HepG2 (cell line): ENCODE measurements around the gene TRIM28. TPM values are rescaled to one million over a fixed set of nuclear protein-coding genes. Genes with fewer than 3 reads are reported as not detected.
A peak's percentile ranks its signal among the peaks of the same experiment; 100 is the strongest.

Source experiments
- AKAP8 ChIP-seq: sonication (generic); formaldehyde crosslinking; IDR thresholded peaks from 2 replicates; pipeline ENCODE4 v1.5.1; 2020; ENCODE audit warnings: mild to moderate bottlenecking, missing genetic modification reagents
- CAMTA2 ChIP-seq: sonication (generic); formaldehyde crosslinking; IDR thresholded peaks from 2 replicates; pipeline ENCODE4 v1.4.0; 2020; ENCODE audit warnings: mild to moderate bottlenecking, missing genetic modification reagents, borderline replicate concordance
- CBX1 ChIP-seq: IDR thresholded peaks from one replicate; pipeline ENCODE4 v1.6.1; 2016; ENCODE audit warnings: antibody characterized with exemption, low read depth
- HNRNPLL ChIP-seq: fragments of 200-400 bp; formaldehyde crosslinking; IDR thresholded peaks from 2 replicates; pipeline ENCODE4 v1.6.1; 2017; ENCODE audit warnings: mild to moderate bottlenecking, low read depth, low read length; ENCODE audit not compliant: poor library complexity, severe bottlenecking
- HNRNPUL1 ChIP-seq: fragments of 200-400 bp; formaldehyde crosslinking; IDR thresholded peaks from 2 replicates; pipeline ENCODE4 v1.6.1; 2017; ENCODE audit warnings: low read depth, mild to moderate bottlenecking, low read length, moderate library complexity
- HOXA5 ChIP-seq: sonication (generic); formaldehyde crosslinking; IDR thresholded peaks from 2 replicates; pipeline ENCODE4 v1.4.0; 2020; ENCODE audit warnings: missing genetic modification reagents
- KDM5A ChIP-seq: fragments of 200-600 bp; sonication (generic); IDR thresholded peaks from 2 replicates; pipeline ENCODE4 v1.7.0; 2018; ENCODE audit warnings: antibody characterized with exemption, mild to moderate bottlenecking, low read length, borderline replicate concordance
- LCORL ChIP-seq, 2 experiments: fragments of 450-650 bp in 1 of 2; sonication (generic) in 1 of 2; formaldehyde crosslinking in 1 of 2; IDR thresholded peaks; 2 replicates each; pipeline versions ENCODE4 v1.5.0 to v1.6.1; 2017 to 2020; ENCODE audit warnings: antibody characterized with exemption in 1 of 2, missing genetic modification reagents in 1 of 2
- MYC ChIP-seq: sonication (generic); formaldehyde crosslinking; IDR thresholded peaks from 2 replicates; pipeline ENCODE4 v1.9.0; 2021; ENCODE audit warnings: missing genetic modification reagents, borderline replicate concordance
- NFYC ChIP-seq: IDR thresholded peaks from 2 replicates; pipeline ENCODE4 v1.6.1; 2016; ENCODE audit warnings: missing genetic modification reagents, missing compliant biosample characterization
- PAWR ChIP-seq: sonication (generic); formaldehyde crosslinking; IDR thresholded peaks from 2 replicates; pipeline ENCODE4 v1.4.0; 2020; ENCODE audit warnings: missing genetic modification reagents, mild to moderate bottlenecking, borderline replicate concordance
- POGZ ChIP-seq: sonication (generic); formaldehyde crosslinking; IDR thresholded peaks from 2 replicates; pipeline ENCODE4 v1.4.0; 2020; ENCODE audit warnings: mild to moderate bottlenecking, missing genetic modification reagents
- RXRA ChIP-seq: sonication (generic); formaldehyde crosslinking; IDR thresholded peaks from 2 replicates; pipeline ENCODE4 v1.5.1; 2020; ENCODE audit warnings: missing genetic modification reagents
- SP1 ChIP-seq, 2 experiments: fragments of 450-650 bp in 1 of 2; sonication (generic) in 1 of 2; formaldehyde crosslinking in 1 of 2; IDR thresholded peaks; 2 replicates each; pipeline versions ENCODE4 v1.4.0 to v1.6.1; 2016 to 2020; ENCODE audit warnings: missing genetic modification reagents in 1 of 2
- TEAD3 ChIP-seq: optimal IDR thresholded peaks from 2 replicates; pipeline ENCODE3; 2016; ENCODE audit warnings: borderline replicate concordance
- WIZ ChIP-seq: sonication (generic); formaldehyde crosslinking; IDR thresholded peaks from 2 replicates; pipeline ENCODE4 v1.5.1; 2020; ENCODE audit warnings: mild to moderate bottlenecking, missing genetic modification reagents
- ZFX ChIP-seq: sonication (generic); formaldehyde crosslinking; IDR thresholded peaks from 2 replicates; pipeline ENCODE4 v1.4.0; 2020; ENCODE audit warnings: mild to moderate bottlenecking, low read depth, missing genetic modification reagents, moderate library complexity
- ZNF235 ChIP-seq: sonication (generic); formaldehyde crosslinking; IDR thresholded peaks from 2 replicates; pipeline ENCODE4 v1.8.1; 2023; ENCODE audit warnings: mild to moderate bottlenecking, missing genetic modification reagents, borderline replicate concordance
- ZNF607 ChIP-seq: sonication (generic); formaldehyde crosslinking; IDR thresholded peaks from 2 replicates; pipeline ENCODE4 v1.5.1; 2020; ENCODE audit warnings: missing genetic modification reagents, mild to moderate bottlenecking, borderline replicate concordance
- ZNF878 ChIP-seq: sonication (generic); formaldehyde crosslinking; IDR thresholded peaks from 2 replicates; pipeline ENCODE4 v1.8.1; 2023; ENCODE audit warnings: mild to moderate bottlenecking, missing genetic modification reagents, moderate library complexity
- ZSCAN25 ChIP-seq: sonication (generic); formaldehyde crosslinking; IDR thresholded peaks from 2 replicates; pipeline ENCODE4 v1.8.0; 2022; ENCODE audit warnings: mild to moderate bottlenecking, missing genetic modification reagents
- polyA plus RNA-seq, 8 experiments: library from polyadenylated mRNA; depleted of rRNA in 3 of 8; stranded (reverse) in 7 of 8; unstranded in 1 of 8; fragments of >200 nt; fragmentation: Illumina TruSeq in 4 of 8; extraction: Trizol in 4 of 8; gene quantifications; 2 replicates each; pipeline versions ENCODE4 v1.2.1 to v1.2.3, GENCODE V29; 2011 to 2016; ENCODE audit warnings: low read depth in 4 of 8, missing spikeins in 1 of 8, mixed read lengths in 1 of 8; ENCODE audit not compliant: insufficient read depth in 1 of 8
- total RNA-seq, 5 experiments: library from RNA; depleted of rRNA; stranded (reverse); fragments of >200 nt; fragmentation: Illumina TruSeq; extraction: Trizol; gene quantifications; 2 replicates each; pipeline ENCODE4 v1.2.3, GENCODE V29; 2016; ENCODE audit warnings: low read depth in 1 of 5
- TF ChIP-seq, protein P1 (sequence below): sonication (generic); formaldehyde crosslinking; IDR thresholded peaks from 2 replicates; pipeline ENCODE4 v1.5.1; 2020; ENCODE audit warnings: missing genetic modification reagents, mild to moderate bottlenecking, borderline replicate concordance
- TF ChIP-seq, protein P2 (sequence below): sonication (generic); formaldehyde crosslinking; conservative IDR thresholded peaks from 2 replicates; pipeline ENCODE4 v1.5.0; 2020; ENCODE audit warnings: missing genetic modification reagents
- TF ChIP-seq, protein P3 (sequence below): sonication (generic); formaldehyde crosslinking; IDR thresholded peaks from 2 replicates; pipeline ENCODE4 v1.5.0; 2020; ENCODE audit warnings: missing genetic modification reagents
- TF ChIP-seq, protein P4 (sequence below): sonication (generic); formaldehyde crosslinking; IDR thresholded peaks from 2 replicates; pipeline ENCODE4 v1.8.0; 2022; ENCODE audit warnings: mild to moderate bottlenecking, missing genetic modification reagents, moderate library complexity

Gene TRIM28
- total and polyA plus RNA-seq, 2 of the 13 experiments (the other 11 are each of a cell fraction or from before 2014, with no cell fraction given) = 361 to 439 TPM

DNA sequence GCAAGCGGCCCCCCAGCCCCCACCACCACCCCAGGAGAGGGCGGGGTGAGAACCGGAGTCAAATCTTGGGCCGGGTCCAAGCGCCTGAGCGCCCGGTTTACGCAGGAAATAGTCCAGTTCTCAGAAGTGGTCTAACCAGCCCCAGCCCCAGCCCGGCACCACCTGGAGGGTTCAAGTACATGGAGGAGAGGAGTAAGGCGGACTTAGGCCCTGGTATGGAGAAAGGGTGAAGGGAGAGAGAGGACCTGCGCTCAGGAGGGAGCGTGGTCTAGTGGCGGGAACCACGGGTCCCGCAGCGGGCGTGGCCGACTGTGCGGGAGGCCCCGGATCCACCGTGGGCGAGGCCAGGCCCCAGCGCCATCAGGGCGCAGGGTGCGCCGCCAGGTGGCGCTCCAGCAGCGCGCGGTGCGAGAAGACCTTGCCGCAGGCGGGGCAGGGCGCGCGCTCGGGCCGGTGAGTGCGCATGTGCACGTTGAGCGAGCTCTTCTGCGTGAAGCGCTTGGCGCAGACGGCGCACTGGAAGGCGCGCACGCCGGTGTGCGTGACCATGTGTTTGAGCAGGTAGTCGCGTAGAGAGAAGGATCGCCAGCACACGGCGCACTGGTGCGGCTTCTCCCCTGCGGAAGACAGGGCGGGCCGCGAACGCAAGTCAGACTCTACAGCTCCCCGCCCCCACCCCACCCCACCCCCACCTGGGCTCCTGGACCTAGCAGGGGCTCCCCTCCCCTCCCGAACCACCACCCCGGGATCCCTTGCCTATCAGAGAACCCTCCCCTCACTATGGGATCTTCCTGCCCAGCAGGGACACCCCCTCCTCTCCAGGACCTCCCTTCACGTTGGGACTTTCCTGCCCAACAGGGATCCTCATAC lies 29.9 kb upstream of the TRIM28 start (continued):
- TF ChIP-seq RXRA (CRISPR knock-in tag) (0 out of 2 replicates have a peak, but pooled peaks have one; percentile 32), CBX1 (peak; percentile 90), SP1 (IDR thresholded peaks at IDR 0.05) (no peak), SP1 (CRISPR knock-in tag; IDR thresholded peaks at IDR 0.05) (peak; percentile 76), KDM5A (no peak), LCORL (IDR thresholded peaks at IDR 0.05) (no peak), LCORL (CRISPR knock-in tag; IDR thresholded peaks at IDR 0.05) (no peak; the same call in 1 of the 2 replicates), ZNF878 (CRISPR knock-in tag) (peak; percentile 28; the same call in 1 of the 2 replicates), ZNF235 (peak; percentile 84; the same call in 1 of the 2 replicates), NFYC (no peak; the same call in none of the 2 replicates), POGZ (peak; percentile 60; the same call in 1 of the 2 replicates), ZNF607 (CRISPR knock-in tag) (peak; percentile 91), HOXA5 (CRISPR knock-in tag) (peak; percentile 54), CAMTA2 (CRISPR knock-in tag) (0 out of 2 replicates have a peak, but pooled peaks have one; percentile 27), HNRNPLL (peak; percentile 99), ZFX (peak; percentile 91), TEAD3 (peak; percentile 72), WIZ (no peak), MYC (CRISPR knock-in tag) (peak; percentile 98), ZSCAN25 (0 out of 2 replicates have a peak, but pooled peaks have one; percentile 47), PAWR (0 out of 2 replicates have a peak, but pooled peaks have one; percentile 45), AKAP8 (CRISPR knock-in tag) (peak; percentile 99), HNRNPUL1 (no peak)
- TF ChIP-seq, protein P1, sequence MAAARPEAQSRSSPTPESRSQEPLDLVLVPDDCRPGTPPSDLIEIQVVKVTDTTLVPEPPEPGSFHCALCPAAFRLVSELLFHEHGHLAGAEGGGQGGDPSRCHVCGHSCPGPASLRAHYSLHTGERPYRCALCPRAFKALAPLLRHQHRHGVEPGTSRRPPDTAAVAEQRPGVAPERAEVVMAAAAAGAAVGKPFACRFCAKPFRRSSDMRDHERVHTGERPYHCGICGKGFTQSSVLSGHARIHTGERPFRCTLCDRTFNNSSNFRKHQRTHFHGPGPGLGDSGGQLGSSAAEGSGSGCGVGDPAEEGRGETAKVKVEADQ (CRISPR knock-in tag) = peak; percentile 88
- TF ChIP-seq, protein P2, sequence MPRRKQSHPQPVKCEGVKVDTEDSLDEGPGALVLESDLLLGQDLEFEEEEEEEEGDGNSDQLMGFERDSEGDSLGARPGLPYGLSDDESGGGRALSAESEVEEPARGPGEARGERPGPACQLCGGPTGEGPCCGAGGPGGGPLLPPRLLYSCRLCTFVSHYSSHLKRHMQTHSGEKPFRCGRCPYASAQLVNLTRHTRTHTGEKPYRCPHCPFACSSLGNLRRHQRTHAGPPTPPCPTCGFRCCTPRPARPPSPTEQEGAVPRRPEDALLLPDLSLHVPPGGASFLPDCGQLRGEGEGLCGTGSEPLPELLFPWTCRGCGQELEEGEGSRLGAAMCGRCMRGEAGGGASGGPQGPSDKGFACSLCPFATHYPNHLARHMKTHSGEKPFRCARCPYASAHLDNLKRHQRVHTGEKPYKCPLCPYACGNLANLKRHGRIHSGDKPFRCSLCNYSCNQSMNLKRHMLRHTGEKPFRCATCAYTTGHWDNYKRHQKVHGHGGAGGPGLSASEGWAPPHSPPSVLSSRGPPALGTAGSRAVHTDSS (CRISPR knock-in tag) = 0 out of 2 replicates have a peak, but pooled peaks have one; percentile 51
- TF ChIP-seq, protein P3, sequence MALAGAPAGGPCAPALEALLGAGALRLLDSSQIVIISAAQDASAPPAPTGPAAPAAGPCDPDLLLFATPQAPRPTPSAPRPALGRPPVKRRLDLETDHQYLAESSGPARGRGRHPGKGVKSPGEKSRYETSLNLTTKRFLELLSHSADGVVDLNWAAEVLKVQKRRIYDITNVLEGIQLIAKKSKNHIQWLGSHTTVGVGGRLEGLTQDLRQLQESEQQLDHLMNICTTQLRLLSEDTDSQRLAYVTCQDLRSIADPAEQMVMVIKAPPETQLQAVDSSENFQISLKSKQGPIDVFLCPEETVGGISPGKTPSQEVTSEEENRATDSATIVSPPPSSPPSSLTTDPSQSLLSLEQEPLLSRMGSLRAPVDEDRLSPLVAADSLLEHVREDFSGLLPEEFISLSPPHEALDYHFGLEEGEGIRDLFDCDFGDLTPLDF (CRISPR knock-in tag) = peak; percentile 78
- TF ChIP-seq, protein P4, sequence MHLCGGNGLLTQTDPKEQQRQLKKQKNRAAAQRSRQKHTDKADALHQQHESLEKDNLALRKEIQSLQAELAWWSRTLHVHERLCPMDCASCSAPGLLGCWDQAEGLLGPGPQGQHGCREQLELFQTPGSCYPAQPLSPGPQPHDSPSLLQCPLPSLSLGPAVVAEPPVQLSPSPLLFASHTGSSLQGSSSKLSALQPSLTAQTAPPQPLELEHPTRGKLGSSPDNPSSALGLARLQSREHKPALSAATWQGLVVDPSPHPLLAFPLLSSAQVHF (CRISPR knock-in tag) = no peak
